Naive B cell (primary cell): ENCODE measurements around the gene TPCN2. TPM values are rescaled to one million over a fixed set of nuclear protein-coding genes. Genes with fewer than 3 reads are reported as not detected.

ENCODE experiments used
- ATAC-seq, 2 donors: fragments of 150-1000 bp; cut with Tn5 transposase; 2 replicates each; pipeline ENCODE4 v1.10.0; 2021; ENCODE audit warnings: low read depth in 2 of 2, mild to moderate bottlenecking in 2 of 2, moderate library complexity in 2 of 2
- DNase-seq: peaks from one replicate; pipeline ENCODE4 v3.0.0; 2022
- H3K27ac Mint-ChIP-seq, 6 donors: one replicate each; pipeline ENCODE4 v1.8.0; 2020 to 2022; ENCODE audit warnings: mild to moderate bottlenecking in 6 of 6, mixed read lengths in 6 of 6, moderate library complexity in 5 of 6, inconsistent platforms in 2 of 6
- H3K27me3 Mint-ChIP-seq, 3 donors: one replicate each; pipeline ENCODE4 v1.8.0; 2021 to 2022; ENCODE audit warnings: mixed read lengths in 3 of 3, mild to moderate bottlenecking in 1 of 3
- H3K36me3 Mint-ChIP-seq, 2 donors: one replicate each; pipeline ENCODE4 v1.8.0; 2020 to 2022; ENCODE audit warnings: mixed read lengths in 2 of 2, inconsistent platforms in 1 of 2, mild to moderate bottlenecking in 1 of 2
- H3K4me1 Mint-ChIP-seq, 3 donors: one replicate each; pipeline ENCODE4 v1.8.0; 2020 to 2022; ENCODE audit warnings: mixed read lengths in 3 of 3, inconsistent platforms in 1 of 3, mild to moderate bottlenecking in 1 of 3, moderate library complexity in 1 of 3
- H3K4me3 Mint-ChIP-seq, 8 donors: one replicate each; pipeline ENCODE4 v1.8.0; 2020 to 2022; ENCODE audit warnings: mild to moderate bottlenecking in 8 of 8, mixed read lengths in 8 of 8, moderate library complexity in 8 of 8, inconsistent platforms in 2 of 8
- H3K9me3 Mint-ChIP-seq, 7 donors: one replicate each; pipeline ENCODE4 v1.8.0; 2020 to 2022; ENCODE audit warnings: mixed read lengths in 7 of 7, mild to moderate bottlenecking in 5 of 7, inconsistent platforms in 2 of 7, moderate library complexity in 1 of 7
- polyA plus RNA-seq, 6 donors: library from polyadenylated mRNA; unstranded; fragments of 300-500 nt; fragmentation: Illumina TruSeq; gene quantifications; one replicate each; pipeline ENCODE4 v1.2.3, GENCODE V29; 2021; ENCODE audit warnings: low read depth in 6 of 6

TPCN2 gene
- polyA plus RNA-seq, 6 donors from 2014 or later: 4.8 to 12.5 (median 6.9) TPM

- no peak overlapping the region for H3K4me3 Mint-ChIP-seq
- no peaks in the 10 kb centered on the region for H3K27me3 Mint-ChIP-seq
- H3K4me1 Mint-ChIP-seq: peaks cover 6 to 12% (median 10%) of the 10 kb centered on the region in 3 donors
- ATAC-seq (no peak), DNase-seq (no peak)
- H3K27ac Mint-ChIP-seq: no peak overlapping the region
- no peaks in the 10 kb centered on the region for H3K9me3 Mint-ChIP-seq
- peaks cover 0 to 12% of the 10 kb centered on the region in 2 donors for H3K36me3 Mint-ChIP-seq
Measured at GRCh38 chr11:69084371-69084770, 35.6 kb downstream of the TPCN2 start.

- H3K4me3 Mint-ChIP-seq: no peak overlapping the region
- H3K36me3 Mint-ChIP-seq: peaks cover 0 to 14% of the 10 kb centered on the region in 2 donors
- no peak for ATAC-seq
- H3K27ac Mint-ChIP-seq: no peak overlapping the region
- H3K4me1 Mint-ChIP-seq: peaks cover 0 to 8% (median 5%) of the 10 kb centered on the region in 3 donors
- no peaks in the 10 kb centered on the region for H3K9me3 Mint-ChIP-seq
- no peak for DNase-seq
- no peaks in the 10 kb centered on the region for H3K27me3 Mint-ChIP-seq
Measured at GRCh38 chr11:69085490-69086095, 36.9 kb downstream of the TPCN2 start.

DNA sequence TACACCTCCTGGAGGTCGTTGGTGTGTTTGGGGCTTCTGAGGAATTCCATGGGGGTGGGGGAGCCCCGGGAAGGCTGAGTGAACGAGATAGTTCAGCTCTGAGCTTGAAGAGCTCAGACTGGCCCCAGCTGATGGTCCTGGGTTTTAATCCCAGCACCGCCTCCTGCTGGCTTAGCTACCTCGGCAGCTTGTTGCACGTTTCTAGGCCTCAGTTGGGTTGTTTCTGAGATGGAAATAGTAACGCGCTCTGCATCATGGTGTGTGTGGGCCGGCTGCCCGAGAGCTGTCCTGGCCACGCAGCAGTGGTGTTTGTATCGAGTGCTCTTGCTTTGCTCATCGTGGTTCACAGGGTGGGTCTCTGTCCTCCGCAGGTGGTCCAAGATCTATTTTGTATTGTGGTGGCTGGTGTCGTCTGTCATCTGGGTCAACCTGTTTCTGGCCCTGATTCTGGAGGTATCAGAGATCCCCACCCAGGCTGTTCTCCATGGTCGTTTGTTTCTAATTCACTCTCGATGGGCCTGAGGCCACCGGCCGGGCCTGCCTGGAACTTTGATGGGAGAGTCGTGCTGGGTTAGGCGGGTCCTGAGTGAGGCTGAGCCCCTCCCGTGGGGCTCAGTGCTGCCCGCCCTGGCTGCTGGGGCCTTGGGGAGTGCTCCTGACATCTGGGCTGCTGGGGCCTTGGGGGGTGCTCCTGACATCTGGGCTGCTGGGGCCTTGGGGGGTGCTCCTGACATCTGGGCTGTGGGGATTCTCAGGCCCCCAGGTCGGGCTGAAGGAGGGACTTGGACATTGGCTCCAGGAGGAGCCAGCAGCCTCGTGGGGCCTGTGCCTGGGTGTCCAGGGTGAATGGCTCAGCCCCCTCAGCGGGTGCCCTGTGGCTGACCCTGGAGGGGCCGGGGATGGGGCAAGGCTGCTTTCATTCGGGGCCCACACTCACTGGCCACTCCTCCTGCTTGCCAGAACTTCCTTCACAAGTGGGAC, 37.7 kb downstream of the TPCN2 start:
- no peaks in the 10 kb centered on the region for H3K27me3 Mint-ChIP-seq
- no peaks in the 10 kb centered on the region for H3K9me3 Mint-ChIP-seq
- peaks cover 0 to 7% (median 5%) of the 10 kb centered on the region in 3 donors for H3K4me1 Mint-ChIP-seq
- peak overlapping the region in 2 of 6 donors; percentile 47 to 80 for H3K27ac Mint-ChIP-seq
- DNase-seq (no peak), ATAC-seq (no peak)
- H3K36me3 Mint-ChIP-seq: peaks cover 0 to 13% of the 10 kb centered on the region in 2 donors
- H3K4me3 Mint-ChIP-seq: peak overlapping the region in 1 of 8 donors; percentile 68

DNA sequence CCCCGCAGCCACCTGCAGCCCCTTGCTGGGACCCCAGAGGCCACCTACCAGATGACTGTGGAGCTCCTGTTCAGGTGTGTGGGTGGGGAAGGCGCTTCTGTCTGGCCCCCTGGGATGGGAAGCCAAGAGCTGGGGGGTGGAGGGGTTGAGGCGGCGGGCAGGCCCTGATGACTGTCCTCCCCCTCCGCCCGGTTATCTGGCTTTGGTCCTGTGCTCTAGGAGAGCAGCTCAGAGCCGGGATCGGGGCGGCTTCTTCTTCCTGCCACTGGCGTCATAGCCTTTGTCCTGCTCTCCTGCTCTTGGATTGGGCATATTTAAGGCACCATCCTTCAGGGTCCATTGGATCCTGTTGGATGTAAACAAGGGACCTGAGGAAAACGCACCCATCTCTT, 38.4 kb downstream of the TPCN2 start:
- peaks cover 4 to 13% of the 10 kb centered on the region in 2 donors for H3K36me3 Mint-ChIP-seq
- H3K9me3 Mint-ChIP-seq: peaks cover 0 to 5% (median 0%) of the 10 kb centered on the region in 7 donors
- DNase-seq (no peak), ATAC-seq (no peak)
- peak overlapping the region in 2 of 6 donors; percentile 20 to 84 for H3K27ac Mint-ChIP-seq
- H3K27me3 Mint-ChIP-seq: no peaks in the 10 kb centered on the region
- H3K4me3 Mint-ChIP-seq: no peak overlapping the region
- peaks cover 0 to 7% (median 5%) of the 10 kb centered on the region in 3 donors for H3K4me1 Mint-ChIP-seq

GRCh38 chr11:69087811-69088210, 39.1 kb downstream of the TPCN2 start:
- Mint-ChIP-seq H3K4me3 (no peak overlapping the region), H3K27ac (peak overlapping the region in 2 of 6 donors; percentile 20 to 84), H3K27me3 (no peaks in the 10 kb centered on the region), H3K36me3 (peaks cover 8 to 13% of the 10 kb centered on the region in 2 donors), H3K4me1 (peaks cover 0 to 7% (median 5%) of the 10 kb centered on the region in 3 donors), H3K9me3 (peaks cover 0 to 5% (median 0%) of the 10 kb centered on the region in 7 donors)
- no peak for ATAC-seq
- no peak for DNase-seq

- no peak overlapping the region for H3K4me3 Mint-ChIP-seq
- ATAC-seq: peak; percentile 68 to 76
- peak overlapping the region in 3 of 6 donors; percentile 20 to 76 (median 44) for H3K27ac Mint-ChIP-seq
- peaks cover 0 to 5% (median 0%) of the 10 kb centered on the region in 3 donors for H3K4me1 Mint-ChIP-seq
- DNase-seq: peak; percentile 61
- H3K36me3 Mint-ChIP-seq: peaks cover 7 to 10% of the 10 kb centered on the region in 2 donors
- H3K27me3 Mint-ChIP-seq: no peaks in the 10 kb centered on the region
- H3K9me3 Mint-ChIP-seq: peaks cover 0 to 5% (median 0%) of the 10 kb centered on the region in 7 donors
Measured at GRCh38 chr11:69088676-69089146, 40.0 kb downstream of the TPCN2 start.

GRCh38 chr11:69089258-69089657, 40.5 kb downstream of the TPCN2 start:
- H3K36me3 Mint-ChIP-seq: peaks cover 6 to 10% of the 10 kb centered on the region in 2 donors
- no peak overlapping the region for H3K4me3 Mint-ChIP-seq
- peaks cover 0 to 5% (median 0%) of the 10 kb centered on the region in 3 donors for H3K4me1 Mint-ChIP-seq
- no peaks in the 10 kb centered on the region for H3K27me3 Mint-ChIP-seq
- no peak overlapping the region for H3K27ac Mint-ChIP-seq
- no peak for ATAC-seq
- peaks cover 0 to 5% (median 0%) of the 10 kb centered on the region in 7 donors for H3K9me3 Mint-ChIP-seq
- no peak for DNase-seq

- no peaks in the 10 kb centered on the region for H3K27me3 Mint-ChIP-seq
- H3K4me3 Mint-ChIP-seq: no peak overlapping the region
- peaks cover 6 to 10% of the 10 kb centered on the region in 2 donors for H3K36me3 Mint-ChIP-seq
- no peak for ATAC-seq
- peaks cover 0 to 5% (median 0%) of the 10 kb centered on the region in 7 donors for H3K9me3 Mint-ChIP-seq
- H3K4me1 Mint-ChIP-seq: peaks cover 0 to 5% (median 0%) of the 10 kb centered on the region in 3 donors
- no peak for DNase-seq
- no peak overlapping the region for H3K27ac Mint-ChIP-seq
Measured at GRCh38 chr11:69091638-69092165, 43.0 kb downstream of the TPCN2 start.

DNA sequence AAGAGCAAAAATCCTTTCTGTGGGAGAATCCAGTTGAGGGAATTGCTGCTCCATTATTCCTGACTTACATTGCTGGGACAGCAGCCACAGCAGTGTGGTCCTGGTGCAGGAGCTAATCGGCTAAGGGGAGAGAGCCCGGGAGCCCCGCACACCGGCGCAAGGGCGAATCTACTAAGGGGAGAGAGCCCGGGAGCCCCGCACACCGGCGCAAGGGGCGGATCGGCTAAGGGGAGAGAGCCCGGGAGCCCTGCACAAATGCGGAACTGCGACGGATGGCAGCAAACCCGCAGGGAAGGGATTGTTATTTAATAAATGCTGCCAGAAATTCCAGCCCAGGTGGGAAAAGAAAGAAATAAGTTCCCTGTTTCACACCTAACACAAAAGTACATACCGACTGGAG, 43.5 kb downstream of the TPCN2 start:
- no peak for DNase-seq
- H3K9me3 Mint-ChIP-seq: peaks cover 0 to 5% (median 0%) of the 10 kb centered on the region in 7 donors
- H3K4me1 Mint-ChIP-seq: peaks cover 0 to 5% (median 0%) of the 10 kb centered on the region in 3 donors
- peak overlapping the region in 1 of 6 donors; percentile 73 for H3K27ac Mint-ChIP-seq
- H3K4me3 Mint-ChIP-seq: no peak overlapping the region
- no peaks in the 10 kb centered on the region for H3K27me3 Mint-ChIP-seq
- H3K36me3 Mint-ChIP-seq: peaks cover 6 to 10% of the 10 kb centered on the region in 2 donors
- ATAC-seq: no peak

DNA sequence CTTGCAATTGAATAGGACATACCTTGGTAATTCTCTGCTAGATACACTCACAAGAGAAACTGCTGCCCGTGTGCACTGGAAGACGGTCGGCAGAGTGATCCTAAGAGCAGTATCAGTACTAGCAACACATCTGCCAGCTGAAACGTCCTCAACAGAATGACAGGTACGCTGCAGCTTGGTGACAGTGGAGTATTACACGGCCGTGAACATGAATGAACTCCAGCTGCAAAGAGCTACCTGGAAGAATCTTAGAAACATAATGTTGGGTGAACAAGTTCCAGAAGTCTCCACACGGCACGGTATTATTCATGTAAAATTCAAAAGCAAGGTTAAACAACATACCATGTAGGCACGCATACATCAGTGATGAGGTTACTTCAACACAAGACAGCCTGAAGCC, 44.4 kb downstream of the TPCN2 start:
- no peak for DNase-seq
- no peak for ATAC-seq
- peak overlapping the region in 1 of 6 donors; percentile 4 for H3K27ac Mint-ChIP-seq
- H3K4me1 Mint-ChIP-seq: peaks cover 0 to 5% (median 0%) of the 10 kb centered on the region in 3 donors
- no peaks in the 10 kb centered on the region for H3K27me3 Mint-ChIP-seq
- H3K4me3 Mint-ChIP-seq: peak overlapping the region in 1 of 8 donors; percentile 11
- H3K9me3 Mint-ChIP-seq: peaks cover 0 to 5% (median 0%) of the 10 kb centered on the region in 7 donors
- peaks cover 6 to 10% of the 10 kb centered on the region in 2 donors for H3K36me3 Mint-ChIP-seq

- ATAC-seq (no peak), DNase-seq (no peak)
- Mint-ChIP-seq H3K9me3 (peaks cover 0 to 5% (median 0%) of the 10 kb centered on the region in 7 donors), H3K27me3 (no peaks in the 10 kb centered on the region), H3K4me1 (no peaks in the 10 kb centered on the region), H3K4me3 (peak overlapping the region in 1 of 8 donors; percentile 41), H3K27ac (no peak overlapping the region), H3K36me3 (peaks cover 6 to 10% of the 10 kb centered on the region in 2 donors)
Measured at GRCh38 chr11:69094111-69094914, 45.6 kb downstream of the TPCN2 start.

DNA sequence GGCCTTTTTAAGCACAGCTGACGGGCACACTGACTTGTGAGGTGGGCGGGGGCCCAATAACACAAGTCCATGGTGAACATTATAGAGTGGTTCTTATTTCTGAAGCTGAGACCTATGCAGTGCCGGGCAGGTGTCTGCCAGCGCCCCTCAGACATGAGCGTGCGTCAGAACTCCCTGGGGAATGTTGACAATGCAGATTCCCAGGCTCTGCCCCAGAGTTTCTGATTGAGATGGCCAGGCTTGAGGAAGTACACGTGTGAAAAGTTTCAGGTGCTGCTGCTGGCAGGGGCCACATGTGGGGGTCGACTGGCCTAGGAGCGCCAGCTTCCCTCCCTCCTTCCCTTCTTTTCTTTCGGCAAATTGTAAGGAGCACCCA, 46.2 kb downstream of the TPCN2 start:
- Mint-ChIP-seq H3K36me3 (peaks cover 6 to 10% of the 10 kb centered on the region in 2 donors), H3K27me3 (no peaks in the 10 kb centered on the region), H3K27ac (no peak overlapping the region), H3K4me1 (no peaks in the 10 kb centered on the region), H3K9me3 (peaks cover 0 to 5% (median 0%) of the 10 kb centered on the region in 7 donors), H3K4me3 (no peak overlapping the region)
- no peak for DNase-seq
- no peak for ATAC-seq
